ENCODE data around the gene VWA3A.

- TF ChIP-seq CTCF (conservative IDR thresholded peaks at IDR 0.05 in 1 of 2, IDR thresholded peaks at IDR 0.05 in 1 of 2; ENCODE audit: low read depth in 1 of 2, low read length in 2 of 2), result no peak
- no peak for TF ChIP-seq EZH2 (IDR thresholded peaks at IDR 0.05; ENCODE audit: low read length, missing control alignments)
Measured at GRCh38 chr16:22183335-22183734, 91.0 kb downstream of the VWA3A start.
